PC-9 (cell line): ENCODE measurements around the gene SMIM34. TPM values are rescaled to one million over a fixed set of nuclear protein-coding genes. Genes with fewer than 3 reads are reported as not detected.
"Not testable (repeated sequence)": the region's sequence is repeated elsewhere in the genome, so short reads cannot be mapped to it uniquely, and the experiment has no call there.

ENCODE experiments used
- Bru-seq: library from RNA; stranded (reverse); fragments of 400-500 nt; gene quantifications from one replicate; lab custom pipeline; 2021; lab: Mats Ljungman, UMichigan
- BruChase-seq, 2 experiments: library from RNA; stranded (reverse); fragments of 400-500 nt; gene quantifications; one replicate each; lab custom pipeline; 2021; lab: Mats Ljungman, UMichigan
- BruUV-seq: library from RNA; stranded (reverse); fragments of 400-500 nt; replicated peaks from 2 replicates; lab custom pipeline; 2021; lab: Mats Ljungman, UMichigan
- CTCF ChIA-PET: fragments of 300-600 bp; sonication (Branson Sonifier 250); formaldehyde crosslinking; loops from one replicate; lab custom pipeline; 2022; ENCODE audit warnings: antibody characterized with exemption; lab: Charles Lee
- POLR2A ChIA-PET: fragments of 300-600 bp; sonication (Branson Sonifier 250); formaldehyde crosslinking; loops from one replicate; lab custom pipeline; 2022; ENCODE audit warnings: antibody characterized with exemption; ENCODE audit not compliant: unreplicated experiment; lab: Charles Lee
- DNase-seq, 2 experiments: peaks; one replicate each; pipeline versions ENCODE4 v3.0.0 to v3.0.0-alpha.2; 2015 to 2022; ENCODE audit warnings: mixed read lengths in 1 of 2
- H2AFZ ChIP-seq: fragments of 200-600 bp; sonication (generic); 2 replicates; pipeline ENCODE4 v1.8.1; 2017; ENCODE audit warnings: antibody characterized with exemption
- H3F3A ChIP-seq: fragments of 200-600 bp; sonication (generic); 2 replicates; pipeline ENCODE4 v1.8.1; 2017; ENCODE audit warnings: antibody characterized with exemption, mild to moderate bottlenecking, low read depth; ENCODE audit not compliant: insufficient read depth
- H3K27ac ChIP-seq: fragments of 200-600 bp; sonication (generic); 2 replicates; pipeline ENCODE4 v1.6.1; 2016; ENCODE audit warnings: mixed run types
- H3K27me3 ChIP-seq: fragments of 200-600 bp; sonication (generic); 2 replicates; pipeline ENCODE4 v1.6.1; 2016; ENCODE audit warnings: low read depth, mixed run types; ENCODE audit not compliant: insufficient read depth
- H3K36me3 ChIP-seq: fragments of 200-600 bp; sonication (generic); 2 replicates; pipeline ENCODE4 v1.6.1; 2016; ENCODE audit warnings: low read depth, mixed run types
- H3K4me1 ChIP-seq: fragments of 200-600 bp; sonication (generic); replicated peaks from 2 replicates; pipeline ENCODE4 v1.6.1; 2016; ENCODE audit warnings: mixed run types; ENCODE audit not compliant: insufficient read depth
- H3K4me2 ChIP-seq: fragments of 200-600 bp; sonication (generic); 2 replicates; pipeline ENCODE4 v1.6.1; 2017; ENCODE audit warnings: mixed run types
- H3K4me3 ChIP-seq: fragments of 200-600 bp; sonication (generic); 2 replicates; pipeline ENCODE4 v1.6.1; 2016; ENCODE audit warnings: mixed run types
- H3K79me2 ChIP-seq: fragments of 200-600 bp; sonication (generic); 2 replicates; pipeline ENCODE4 v1.6.1; 2017; ENCODE audit warnings: low read depth, mixed run types
- H3K9me2 ChIP-seq: fragments of 200-600 bp; sonication (generic); 2 replicates; pipeline ENCODE4 v1.8.1; 2017; ENCODE audit warnings: mild to moderate bottlenecking; ENCODE audit not compliant: insufficient read depth
- H3K9me3 ChIP-seq: fragments of 200-600 bp; sonication (generic); 2 replicates; pipeline ENCODE4 v1.8.1; 2016; ENCODE audit warnings: low read depth; ENCODE audit not compliant: insufficient read depth
- H4K20me1 ChIP-seq: fragments of 200-600 bp; sonication (generic); 2 replicates; pipeline ENCODE4 v1.8.1; 2017; ENCODE audit not compliant: insufficient read depth
- intact Hi-C: fragments of 100-400 bp; cut with micrococcal nuclease; formaldehyde crosslinking; loops from one replicate; pipeline ENCODE4 v1.10.0; 2022; ENCODE audit not compliant: unreplicated experiment
- long read RNA-seq: library from polyadenylated mRNA; stranded (forward); transcript quantifications from one replicate; pipeline ENCODE4 v2.0.0, GENCODE V29; 2022
- total RNA-seq: library from RNA; stranded (reverse); gene quantifications from 2 replicates; pipeline ENCODE4 v1.2.3, GENCODE V29; 2021

Gene SMIM34, protein sequence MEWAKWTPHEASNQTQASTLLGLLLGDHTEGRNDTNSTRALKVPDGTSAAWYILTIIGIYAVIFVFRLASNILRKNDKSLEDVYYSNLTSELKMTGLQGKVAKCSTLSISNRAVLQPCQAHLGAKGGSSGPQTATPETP
- total RNA-seq (not detected in 2 replicates), Bru-seq, nascent RNA (not detected), BruChase-seq, experiment 1, labeled RNA remaining after a 2-hour chase (not detected), BruChase-seq, experiment 2, labeled RNA remaining after a 6-hour chase (not detected)
- long read RNA-seq, result 0 reads

DNA sequence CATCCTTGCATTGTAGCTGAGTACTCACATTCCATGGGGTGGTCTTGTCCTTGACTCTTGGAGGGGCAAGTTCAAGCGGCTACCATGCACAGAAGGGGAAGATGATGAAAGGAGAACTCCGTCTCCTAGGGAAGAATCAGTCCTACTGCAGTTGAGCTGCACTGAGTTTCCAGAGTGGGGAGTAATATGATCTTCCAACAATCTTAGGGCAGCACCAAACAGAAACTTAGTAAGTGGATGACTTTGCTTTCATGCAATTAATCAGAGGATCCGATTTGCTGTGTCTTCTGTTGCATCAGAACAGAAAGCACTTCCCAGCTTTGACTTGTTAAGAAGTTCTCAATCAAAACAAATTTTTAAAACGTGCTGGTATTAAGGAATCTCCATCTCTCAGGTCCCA lies at the start of gene SMIM34:
Gene SMIM34, minus strand, starts transcription at position 147 of the 400 bp plus-strand sequence. Its CDS starts 112 bp downstream, at position 35.
- H3K79me2 ChIP-seq, BruUV-seq, H3K4me1 ChIP-seq, POLR2A ChIA-PET, H3K27ac ChIP-seq, H3K9me2 ChIP-seq, H3K4me2 ChIP-seq, H2AFZ ChIP-seq, intact Hi-C loops, CTCF ChIA-PET, H3K9me3 ChIP-seq, H3F3A ChIP-seq, H3K36me3 ChIP-seq, H3K27me3 ChIP-seq, DNase-seq, H4K20me1 ChIP-seq, H3K4me3 ChIP-seq: not testable (repeated sequence)

DNA sequence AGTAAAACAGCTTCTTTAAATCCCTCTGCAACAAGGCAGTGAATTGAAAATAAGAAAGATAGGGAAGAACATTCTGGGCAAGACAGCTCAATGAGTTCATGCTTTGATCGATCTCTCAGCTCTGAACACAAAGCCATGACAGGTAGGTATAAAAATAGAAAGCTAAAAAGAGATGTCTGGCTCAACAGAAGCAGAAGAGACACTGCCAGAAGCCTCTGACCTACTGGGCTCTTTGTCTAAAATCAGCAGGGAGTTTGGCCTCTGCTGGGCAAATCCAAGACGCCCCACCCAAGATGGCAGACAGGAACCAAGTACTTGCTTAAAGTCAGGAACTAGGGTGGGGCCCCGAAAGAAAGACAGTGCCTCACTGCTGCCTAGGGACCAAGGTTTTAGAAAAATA lies 43.6 kb upstream of the SMIM34 start:
- H3K79me2 ChIP-seq, H2AFZ ChIP-seq, H3K4me2 ChIP-seq, H3F3A ChIP-seq, CTCF ChIA-PET, H3K36me3 ChIP-seq, POLR2A ChIA-PET, DNase-seq, BruUV-seq, intact Hi-C loops, H3K9me2 ChIP-seq, H3K27ac ChIP-seq, H4K20me1 ChIP-seq, H3K27me3 ChIP-seq, H3K4me1 ChIP-seq, H3K9me3 ChIP-seq, H3K4me3 ChIP-seq: not testable (repeated sequence)

DNA sequence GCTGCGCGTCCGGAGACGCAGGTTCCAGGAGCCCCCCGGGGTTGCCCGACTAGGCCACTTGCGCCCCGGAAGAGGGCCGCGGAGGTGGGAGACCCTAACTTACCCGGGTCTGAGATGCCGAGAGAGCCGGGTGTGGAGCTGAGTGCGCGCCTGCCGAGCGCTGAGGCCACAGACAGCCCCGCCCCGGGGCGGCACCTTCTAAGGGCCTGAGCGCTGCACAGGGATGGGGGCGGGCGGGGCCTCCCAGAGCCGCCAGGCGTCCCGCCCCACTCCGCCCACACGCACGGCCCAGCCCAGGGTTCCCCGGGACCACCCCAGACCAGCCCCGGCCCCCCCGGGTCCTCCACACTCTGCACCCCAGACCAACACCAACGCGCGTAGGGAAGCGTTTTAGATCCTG lies 35.7 kb upstream of the SMIM34 start:
- H3K27me3 ChIP-seq, CTCF ChIA-PET, H2AFZ ChIP-seq, H4K20me1 ChIP-seq, H3K4me2 ChIP-seq, BruUV-seq, H3K36me3 ChIP-seq, H3F3A ChIP-seq, H3K27ac ChIP-seq, H3K9me2 ChIP-seq, intact Hi-C loops, H3K4me3 ChIP-seq, POLR2A ChIA-PET, H3K9me3 ChIP-seq, H3K4me1 ChIP-seq, H3K79me2 ChIP-seq, DNase-seq: not testable (repeated sequence)

DNA sequence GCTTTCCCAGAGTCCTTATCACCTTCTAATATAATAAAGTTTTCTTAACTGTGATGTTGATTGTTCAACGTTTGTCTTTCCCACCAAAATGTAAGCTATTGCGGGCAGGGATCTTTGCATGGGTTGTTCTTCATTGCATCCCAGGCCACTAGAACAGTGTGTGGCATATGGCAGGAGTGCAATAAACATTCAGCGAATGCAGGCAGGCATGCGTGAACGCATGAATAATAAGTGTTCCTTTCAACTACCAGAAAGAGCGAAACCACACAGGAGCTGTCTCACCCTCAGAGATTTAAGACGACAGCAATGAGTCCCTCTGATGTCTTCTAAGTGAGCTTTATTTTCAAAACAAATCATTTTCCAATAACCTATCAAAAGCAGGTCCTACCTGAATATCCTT lies 34.5 kb upstream of the SMIM34 start:
- H4K20me1 ChIP-seq, H3K9me2 ChIP-seq, DNase-seq, H3K4me3 ChIP-seq, H3K27me3 ChIP-seq, H3K4me2 ChIP-seq, BruUV-seq, H3K9me3 ChIP-seq, POLR2A ChIA-PET, H3K79me2 ChIP-seq, H3F3A ChIP-seq, H2AFZ ChIP-seq, intact Hi-C loops, H3K36me3 ChIP-seq, H3K4me1 ChIP-seq, H3K27ac ChIP-seq, CTCF ChIA-PET: not testable (repeated sequence)

DNA sequence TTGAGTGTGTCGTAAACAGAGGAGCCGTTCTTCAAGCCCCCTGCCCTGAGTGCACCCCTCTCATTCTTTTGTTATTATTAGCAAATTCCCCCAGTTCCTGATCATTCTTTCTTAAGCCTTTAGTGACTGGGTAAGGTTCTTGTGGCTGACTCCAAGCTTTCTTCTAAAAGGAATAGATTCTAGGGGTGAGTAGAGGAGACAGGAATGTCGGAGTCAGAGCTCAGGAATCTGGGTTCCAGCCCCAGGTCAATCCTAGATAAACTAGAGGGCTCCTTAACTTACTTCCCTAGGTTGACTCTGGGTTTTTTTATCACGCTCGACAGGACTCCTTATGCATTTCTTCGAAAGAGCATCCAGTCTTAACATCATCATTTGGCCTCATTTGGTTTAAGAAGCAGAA lies 32.4 kb upstream of the SMIM34 start:
- H3K4me1 ChIP-seq, BruUV-seq, CTCF ChIA-PET, DNase-seq, POLR2A ChIA-PET, H3K4me2 ChIP-seq, H3K27me3 ChIP-seq, intact Hi-C loops, H3K4me3 ChIP-seq, H3K27ac ChIP-seq, H3K9me2 ChIP-seq, H3K36me3 ChIP-seq, H3K9me3 ChIP-seq, H3F3A ChIP-seq, H3K79me2 ChIP-seq, H4K20me1 ChIP-seq, H2AFZ ChIP-seq: not testable (repeated sequence)

DNA sequence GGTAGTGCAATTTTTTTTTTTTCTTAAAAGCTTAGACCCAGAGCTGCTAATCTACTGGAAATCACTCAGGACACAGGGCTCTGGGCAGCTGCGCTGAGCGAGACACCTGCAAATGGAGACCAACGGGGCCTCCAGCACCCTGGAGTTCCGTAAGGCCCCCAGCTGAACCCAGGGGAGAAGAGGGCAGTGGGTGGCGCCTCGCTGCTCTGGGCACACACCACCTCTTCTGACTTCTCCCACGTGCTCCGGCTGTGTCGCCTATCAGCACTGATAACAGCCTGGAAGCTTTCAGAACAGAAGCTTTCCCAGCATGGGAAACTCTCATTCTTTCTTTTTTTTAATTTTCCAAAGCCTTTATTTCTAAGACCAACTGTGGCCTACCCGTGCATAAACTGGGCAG lies 31.9 kb upstream of the SMIM34 start:
- intact Hi-C loops, H3K79me2 ChIP-seq, H2AFZ ChIP-seq, H3K27ac ChIP-seq, DNase-seq, H3K4me3 ChIP-seq, BruUV-seq, H3K36me3 ChIP-seq, H3K4me2 ChIP-seq, H3F3A ChIP-seq, H3K9me3 ChIP-seq, H3K4me1 ChIP-seq, H3K27me3 ChIP-seq, H3K9me2 ChIP-seq, H4K20me1 ChIP-seq, POLR2A ChIA-PET, CTCF ChIA-PET: not testable (repeated sequence)

DNA sequence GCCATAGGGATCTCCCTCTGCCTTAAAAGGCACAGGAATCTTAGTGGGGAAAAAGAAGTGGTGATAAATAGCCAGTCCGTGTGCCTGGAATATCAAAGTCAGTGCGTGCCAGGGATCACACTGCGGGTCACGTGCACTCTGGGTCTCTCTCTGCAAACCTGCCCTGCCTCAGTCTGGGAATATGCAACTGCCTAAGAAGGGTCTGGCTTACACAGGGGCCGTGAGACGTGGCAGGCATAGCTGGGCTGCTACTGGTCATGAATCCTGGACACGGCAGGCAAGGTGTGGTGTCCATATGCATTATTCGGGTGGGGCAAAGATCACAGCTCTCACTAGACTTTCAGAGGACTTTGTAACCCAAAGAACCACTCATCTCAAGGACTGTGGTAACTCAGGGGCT lies 23.3 kb upstream of the SMIM34 start:
- H3K9me3 ChIP-seq, BruUV-seq, H3K27ac ChIP-seq, H4K20me1 ChIP-seq, H3K4me1 ChIP-seq, H3K36me3 ChIP-seq, H2AFZ ChIP-seq, POLR2A ChIA-PET, intact Hi-C loops, H3K4me3 ChIP-seq, H3K79me2 ChIP-seq, CTCF ChIA-PET, H3F3A ChIP-seq, DNase-seq, H3K9me2 ChIP-seq, H3K27me3 ChIP-seq, H3K4me2 ChIP-seq: not testable (repeated sequence)
